Testis (tissue), 3 donors: ENCODE results near the gene SLC9C2. TPM values are rescaled to one million over a fixed set of nuclear protein-coding genes. Genes with fewer than 3 reads are reported as not detected.

ENCODE experiments used
- DNase-seq: peaks from one replicate; pipeline ENCODE4 v3.0.0-alpha.2; 2019
- H3K27ac ChIP-seq, 2 donors: fragments of 200-600 bp; sonication (generic); one replicate each; pipeline ENCODE4 v1.5.1; 2019
- H3K27me3 ChIP-seq: fragments of 200-600 bp; sonication (generic); one replicate; pipeline ENCODE4 v1.5.1; 2019
- H3K36me3 ChIP-seq: fragments of 200-600 bp; sonication (generic); one replicate; pipeline ENCODE4 v1.5.1; 2017; ENCODE audit warnings: low read depth; ENCODE audit errors: missing control alignments
- H3K4me1 ChIP-seq: fragments of 200-600 bp; sonication (generic); one replicate; pipeline ENCODE4 v1.5.1; 2019
- H3K4me3 ChIP-seq, 2 donors: fragments of 200-600 bp; sonication (generic); one replicate each; pipeline ENCODE4 v1.5.1; 2017 to 2019
- H3K9me3 ChIP-seq: fragments of 200-600 bp; sonication (generic); one replicate; pipeline ENCODE4 v1.5.1; 2017
- POLR2A ChIP-seq: fragments of 450-650 bp; IDR thresholded peaks from one replicate; pipeline ENCODE4 v1.6.1; 2017; ENCODE audit warnings: antibody characterized with exemption, mild to moderate bottlenecking, moderate library complexity
- WGBS, 2 donors: methylation state at CpG; one replicate each; pipeline ENCODE4 v1.1.5; 2018; 5-methylcytosine and 5-hydroxymethylcytosine counted together
- intact Hi-C: fragments of 100-400 bp; cut with DNase I; formaldehyde crosslinking; loops from one replicate; pipeline ENCODE4 v1.15.1; 2023; ENCODE audit warnings: low total_unique reads
- polyA plus RNA-seq: library from polyadenylated mRNA; stranded (reverse); fragments of 350-450 nt; fragmentation: Illumina TruSeq; extraction: RNeasy Lipid Tissue Mini Kit (QIAGEN cat#74804); gene quantifications from one replicate; pipeline ENCODE4 v1.2.3, GENCODE V29; 2014; ENCODE audit warnings: low read depth, low replicate concordance; ENCODE audit not compliant: insufficient read depth
- total RNA-seq, 2 donors: library from RNA; depleted of rRNA; stranded (reverse); fragments of >200 nt; gene quantifications; one replicate each; pipeline ENCODE4 v1.2.3, GENCODE V29; 2016
- TF ChIP-seq, protein P1 (sequence below), 3 experiments: fragments of 450-650 bp in 2 of 3; fragments of 200-600 bp in 1 of 3; sonication (generic) in 1 of 3; IDR thresholded peaks; one replicate each; pipeline ENCODE4 v1.5.1; 2016 to 2019; ENCODE audit warnings: antibody characterized with exemption in 3 of 3, mild to moderate bottlenecking in 2 of 3, moderate library complexity in 1 of 3

The SLC9C2 gene
- total and polyA plus RNA-seq, 3 donors from 2014 or later = 15.8 to 17.1 (median 15.9) TPM

DNA sequence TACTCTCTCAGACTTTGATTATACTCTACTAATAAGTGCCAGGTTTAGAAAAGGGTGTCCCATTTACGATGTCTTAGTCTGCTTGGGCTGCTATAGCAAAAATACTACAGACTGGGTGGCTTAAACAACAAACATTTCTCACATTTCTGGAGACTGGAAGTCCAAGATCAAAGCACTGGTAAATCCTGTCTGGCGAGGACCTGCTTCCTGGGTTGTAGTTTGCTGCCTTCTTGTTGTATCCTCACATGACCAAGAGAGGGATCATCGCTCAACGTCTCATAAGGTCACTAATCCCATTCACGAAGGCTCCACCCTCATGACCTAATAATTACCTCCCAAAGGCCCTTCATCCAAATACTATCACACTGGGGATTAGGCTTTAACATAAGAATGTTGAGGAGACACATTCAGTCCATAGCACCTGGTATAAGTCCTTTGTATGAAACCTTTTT lies 113.7 kb downstream of the SLC9C2 start:
- H3K4me1 ChIP-seq = no peaks in the 10 kb centered on the region
- no peaks in the 10 kb centered on the region for H3K27me3 ChIP-seq
- H3K27ac ChIP-seq = no peak overlapping the region
- no peak for DNase-seq
- H3K4me3 ChIP-seq = no peak overlapping the region
- no peaks in the 10 kb centered on the region for H3K36me3 ChIP-seq
- no peaks in the 10 kb centered on the region for H3K9me3 ChIP-seq
- WGBS, 2 donors = 88 to 92% methylated on average over 5 of the region's 5 CpGs
- intact Hi-C loops = no loop called here
- TF ChIP-seq, protein P1, sequence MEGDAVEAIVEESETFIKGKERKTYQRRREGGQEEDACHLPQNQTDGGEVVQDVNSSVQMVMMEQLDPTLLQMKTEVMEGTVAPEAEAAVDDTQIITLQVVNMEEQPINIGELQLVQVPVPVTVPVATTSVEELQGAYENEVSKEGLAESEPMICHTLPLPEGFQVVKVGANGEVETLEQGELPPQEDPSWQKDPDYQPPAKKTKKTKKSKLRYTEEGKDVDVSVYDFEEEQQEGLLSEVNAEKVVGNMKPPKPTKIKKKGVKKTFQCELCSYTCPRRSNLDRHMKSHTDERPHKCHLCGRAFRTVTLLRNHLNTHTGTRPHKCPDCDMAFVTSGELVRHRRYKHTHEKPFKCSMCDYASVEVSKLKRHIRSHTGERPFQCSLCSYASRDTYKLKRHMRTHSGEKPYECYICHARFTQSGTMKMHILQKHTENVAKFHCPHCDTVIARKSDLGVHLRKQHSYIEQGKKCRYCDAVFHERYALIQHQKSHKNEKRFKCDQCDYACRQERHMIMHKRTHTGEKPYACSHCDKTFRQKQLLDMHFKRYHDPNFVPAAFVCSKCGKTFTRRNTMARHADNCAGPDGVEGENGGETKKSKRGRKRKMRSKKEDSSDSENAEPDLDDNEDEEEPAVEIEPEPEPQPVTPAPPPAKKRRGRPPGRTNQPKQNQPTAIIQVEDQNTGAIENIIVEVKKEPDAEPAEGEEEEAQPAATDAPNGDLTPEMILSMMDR (IDR thresholded peaks at IDR 0.05) = no peak
- TF ChIP-seq POLR2A = no peak

DNA sequence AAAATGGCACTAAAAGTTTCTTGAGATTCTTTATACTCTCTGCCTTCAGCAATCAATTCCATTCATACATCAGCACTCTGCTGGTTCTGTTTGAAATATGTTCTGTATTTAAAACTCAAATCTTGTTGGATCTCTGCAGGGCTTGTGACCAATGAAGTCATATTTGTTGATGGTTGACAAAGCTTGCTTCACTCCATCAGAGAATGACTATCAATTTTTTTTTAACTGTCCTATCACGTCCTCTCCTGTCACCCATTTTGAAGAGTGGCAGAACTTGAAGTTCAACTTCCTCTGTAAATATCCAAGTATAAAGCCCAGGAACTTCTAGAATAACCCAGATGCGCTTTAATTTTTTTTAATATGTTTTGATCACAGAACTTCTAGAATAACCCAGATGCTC lies 114.9 kb downstream of the SLC9C2 start:
- Histone ChIP-seq H3K36me3 (no peaks in the 10 kb centered on the region), H3K27me3 (no peaks in the 10 kb centered on the region), H3K9me3 (no peaks in the 10 kb centered on the region), H3K4me3 (no peak overlapping the region), H3K4me1 (no peaks in the 10 kb centered on the region), H3K27ac (no peak overlapping the region)
- WGBS, 2 donors = 85 to 86% methylated on average over 2 of the region's 2 CpGs
- TF ChIP-seq, protein P1 (IDR thresholded peaks at IDR 0.05) = no peak
- TF ChIP-seq POLR2A = no peak
- intact Hi-C loops = no loop called here
- DNase-seq = no peak

DNA sequence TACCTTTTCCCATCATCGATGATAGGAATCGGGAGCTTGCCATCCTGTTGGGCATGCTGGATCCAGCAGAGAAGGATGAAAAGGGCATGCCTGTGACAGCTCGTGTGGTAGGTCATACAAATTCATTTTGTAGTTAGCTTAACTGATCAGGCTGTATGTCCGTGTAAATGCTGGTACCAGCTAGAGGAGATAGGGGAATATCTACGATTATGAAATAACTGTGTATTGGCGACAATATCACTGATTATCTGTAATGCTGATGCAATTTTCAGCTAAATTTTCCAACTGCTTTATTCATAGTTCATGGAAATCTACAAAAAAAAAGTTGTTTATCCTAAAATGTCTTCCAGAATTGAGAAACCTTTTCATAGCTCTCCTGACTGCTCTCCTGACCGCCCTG lies 117.5 kb downstream of the SLC9C2 start:
- no peak for DNase-seq
- 80 to 87% methylated on average over 7 of the region's 7 CpGs for WGBS, 2 donors
- no peak for TF ChIP-seq POLR2A
- TF ChIP-seq, protein P1 (IDR thresholded peaks at IDR 0.05) = no peak
- Histone ChIP-seq H3K27ac (no peak overlapping the region), H3K4me1 (peaks cover 6% of the 10 kb centered on the region), H3K27me3 (no peaks in the 10 kb centered on the region), H3K9me3 (no peaks in the 10 kb centered on the region), H3K4me3 (no peak overlapping the region), H3K36me3 (no peaks in the 10 kb centered on the region)
- intact Hi-C loops = no loop called here

DNA sequence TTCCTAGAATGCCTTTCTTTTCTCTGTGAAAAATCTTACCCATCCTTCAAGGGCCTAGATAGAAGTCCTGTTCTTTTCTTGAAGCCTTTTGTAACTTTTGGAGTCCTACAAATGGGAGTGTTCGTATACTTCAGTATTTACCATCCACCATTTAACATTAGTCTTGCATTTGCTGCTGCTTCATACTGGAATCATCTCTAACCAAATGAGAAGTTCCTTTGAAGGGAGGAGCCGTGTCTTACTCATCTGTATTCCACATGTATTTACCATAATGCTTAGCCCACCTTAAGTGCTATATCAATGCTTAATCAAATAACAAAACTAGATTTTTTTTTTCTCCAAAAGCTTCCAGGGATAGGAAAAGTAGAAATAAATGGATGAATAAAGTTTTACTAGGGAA lies 118.6 kb downstream of the SLC9C2 start:
- H3K36me3 ChIP-seq = no peaks in the 10 kb centered on the region
- WGBS, 2 donors = 84 to 86% methylated on average over 2 of the region's 2 CpGs
- H3K4me1 ChIP-seq = peaks cover 18% of the 10 kb centered on the region
- H3K4me3 ChIP-seq = no peak overlapping the region
- TF ChIP-seq, protein P1 (IDR thresholded peaks at IDR 0.05) = no peak
- no peak for TF ChIP-seq POLR2A
- intact Hi-C loops = no loop called here
- H3K27me3 ChIP-seq = no peaks in the 10 kb centered on the region
- no peaks in the 10 kb centered on the region for H3K9me3 ChIP-seq
- no peak overlapping the region for H3K27ac ChIP-seq
- DNase-seq = no peak

DNA sequence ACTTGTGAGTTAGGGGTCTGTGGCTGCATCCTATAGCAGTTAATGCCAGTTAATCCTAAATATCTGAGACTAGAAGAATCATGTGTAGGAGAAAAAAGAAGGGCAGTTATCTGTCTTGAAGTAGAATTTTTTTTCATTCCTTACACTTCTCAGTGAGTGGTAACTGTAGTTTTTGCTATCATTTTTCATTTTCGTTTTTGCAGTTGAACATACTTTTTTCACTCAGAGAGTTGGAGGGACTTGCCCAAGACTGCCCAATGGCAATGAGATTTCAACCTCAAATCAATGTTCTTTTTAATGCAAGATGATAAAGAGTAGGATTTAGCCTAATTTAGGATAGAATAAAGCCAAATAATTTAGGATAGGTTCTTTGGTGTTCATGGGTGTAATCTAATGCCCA lies 120.2 kb downstream of the SLC9C2 start:
- WGBS, 2 donors = 55 to 67% methylated on average over 1 of the region's 1 CpG
- no peaks in the 10 kb centered on the region for H3K9me3 ChIP-seq
- H3K4me3 ChIP-seq = no peak overlapping the region
- no peaks in the 10 kb centered on the region for H3K36me3 ChIP-seq
- DNase-seq = no peak
- intact Hi-C loops = no loop called here
- no peak overlapping the region for H3K27ac ChIP-seq
- peaks cover 18% of the 10 kb centered on the region for H3K4me1 ChIP-seq
- TF ChIP-seq, protein P1 (IDR thresholded peaks at IDR 0.05) = no peak
- TF ChIP-seq POLR2A = no peak
- H3K27me3 ChIP-seq = no peaks in the 10 kb centered on the region
